H9 (cell line): ENCODE measurements around the gene TMEM183A. TPM values are rescaled to one million over a fixed set of nuclear protein-coding genes. Genes with fewer than 3 reads are reported as not detected.
A peak's percentile ranks its signal among the peaks of the same experiment; 100 is the strongest.

Source experiments
- DNase-seq: peaks from one replicate; pipeline ENCODE4 v3.0.0-alpha.2; 2017
- H2AFZ ChIP-seq: one replicate; pipeline ENCODE4 v1.6.1; 2013; ENCODE audit warnings: mild to moderate bottlenecking, low read length, control low read depth, moderate library complexity
- H2AK5ac ChIP-seq: 2 replicates; pipeline ENCODE4 v1.6.1; 2013; ENCODE audit warnings: low read length, control low read depth, mixed read lengths; ENCODE audit not compliant: insufficient read length
- H2BK120ac ChIP-seq: one replicate; pipeline ENCODE4 v1.6.1; 2013; ENCODE audit warnings: low read depth, mild to moderate bottlenecking, low read length, control low read depth, inconsistent platforms; ENCODE audit not compliant: poor library complexity, severe bottlenecking
- H2BK12ac ChIP-seq: 2 replicates; pipeline ENCODE4 v1.6.1; 2013; ENCODE audit warnings: low read length, control low read depth, mixed read lengths, low read depth; ENCODE audit not compliant: insufficient read length
- H2BK15ac ChIP-seq: 2 replicates; pipeline ENCODE4 v1.6.1; 2013; ENCODE audit warnings: low read depth, low read length, control low read depth
- H2BK20ac ChIP-seq: one replicate; pipeline ENCODE4 v1.6.1; 2013; ENCODE audit warnings: low read depth, mild to moderate bottlenecking, low read length, control low read depth, inconsistent platforms; ENCODE audit not compliant: poor library complexity, severe bottlenecking
- H2BK5ac ChIP-seq: 2 replicates; pipeline ENCODE4 v1.6.1; 2013; ENCODE audit warnings: low read length, control low read depth, mixed read lengths; ENCODE audit not compliant: insufficient read length
- H3K14ac ChIP-seq: 2 replicates; pipeline ENCODE4 v1.6.1; 2013; ENCODE audit warnings: low read length, control low read depth; ENCODE audit not compliant: insufficient read depth
- H3K18ac ChIP-seq: 2 replicates; pipeline ENCODE4 v1.6.1; 2013; ENCODE audit warnings: low read depth, mild to moderate bottlenecking, mixed read lengths, low read length, control low read depth; ENCODE audit not compliant: insufficient read length
- H3K23ac ChIP-seq: 2 replicates; pipeline ENCODE4 v1.6.1; 2013; ENCODE audit warnings: low read length, control low read depth, mixed read lengths, low read depth; ENCODE audit not compliant: insufficient read length
- H3K23me2 ChIP-seq: 2 replicates; pipeline ENCODE4 v1.6.1; 2013; ENCODE audit warnings: low read depth, mild to moderate bottlenecking, mixed read lengths, low read length, control low read depth; ENCODE audit not compliant: insufficient read length, poor library complexity, severe bottlenecking
- H3K27ac ChIP-seq: 2 replicates; pipeline ENCODE4 v1.5.1; 2013; ENCODE audit warnings: low read length, control low read depth, mixed read lengths, low read depth; ENCODE audit not compliant: insufficient read length
- H3K27me3 ChIP-seq: 2 replicates; pipeline ENCODE4 v1.6.1; 2013; ENCODE audit warnings: low read length, control low read depth, inconsistent platforms; ENCODE audit not compliant: insufficient read depth
- H3K4ac ChIP-seq: 2 replicates; pipeline ENCODE4 v1.6.1; 2013; ENCODE audit warnings: low read depth, mild to moderate bottlenecking, control low read depth, inconsistent platforms, low read length, moderate library complexity
- H3K4me1 ChIP-seq: 2 replicates; pipeline ENCODE4 v1.6.1; 2013; ENCODE audit warnings: low read length, control low read depth, inconsistent platforms; ENCODE audit not compliant: insufficient read depth
- H3K4me2 ChIP-seq: 2 replicates; pipeline ENCODE4 v1.6.1; 2013; ENCODE audit warnings: low read length, control low read depth, mixed read lengths; ENCODE audit not compliant: insufficient read length, insufficient read depth
- H3K56ac ChIP-seq: 2 replicates; pipeline ENCODE4 v1.6.1; 2013; ENCODE audit warnings: low read depth, mild to moderate bottlenecking, mixed read lengths, low read length, control low read depth; ENCODE audit not compliant: insufficient read length
- H3K79me1 ChIP-seq: 2 replicates; pipeline ENCODE4 v1.6.1; 2013; ENCODE audit warnings: low read depth, mild to moderate bottlenecking, moderate library complexity, low read length, control low read depth, inconsistent platforms; ENCODE audit not compliant: insufficient read depth, poor library complexity, severe bottlenecking
- H3K79me2 ChIP-seq: 2 replicates; pipeline ENCODE4 v1.6.1; 2013; ENCODE audit warnings: low read length, control low read depth, inconsistent platforms; ENCODE audit not compliant: insufficient read depth
- H3K9ac ChIP-seq: 2 replicates; pipeline ENCODE4 v1.6.1; 2013; ENCODE audit warnings: low read length, control low read depth, mixed read lengths; ENCODE audit not compliant: insufficient read length; ENCODE audit errors: extremely low read depth
- H3K9me3 ChIP-seq: one replicate; pipeline ENCODE4 v1.6.1; 2013; ENCODE audit warnings: low read depth, low read length, inconsistent platforms; ENCODE audit not compliant: control insufficient read depth
- H3T11ph ChIP-seq: one replicate; pipeline ENCODE4 v1.6.1; 2013; ENCODE audit warnings: mild to moderate bottlenecking, low read length, control low read depth, inconsistent platforms
- H4K20me1 ChIP-seq: one replicate; pipeline ENCODE4 v1.6.1; 2013; ENCODE audit not compliant: control insufficient read depth, insufficient read length, insufficient read depth
- H4K5ac ChIP-seq: 2 replicates; pipeline ENCODE4 v1.6.1; 2013; ENCODE audit warnings: low read depth, mild to moderate bottlenecking, mixed read lengths, low read length, control low read depth; ENCODE audit not compliant: insufficient read length
- H4K8ac ChIP-seq: replicated peaks from 2 replicates; pipeline ENCODE4 v1.6.1; 2013; ENCODE audit warnings: low read length, control low read depth, mixed read lengths, low read depth; ENCODE audit not compliant: insufficient read length
- H4K91ac ChIP-seq: 2 replicates; pipeline ENCODE4 v1.6.1; 2013; ENCODE audit warnings: low read depth, mild to moderate bottlenecking, moderate library complexity, mixed read lengths, low read length, control low read depth; ENCODE audit not compliant: insufficient read length
- H3K27ac Mint-ChIP-seq, 3 experiments: 2 replicates in 2 of 3; 3 replicates in 1 of 3; pipeline ENCODE4 v1.8.0; 2020 to 2021; ENCODE audit warnings: mixed read lengths in 3 of 3, mild to moderate bottlenecking in 1 of 3, moderate library complexity in 1 of 3
- H3K27me3 Mint-ChIP-seq: 2 replicates; pipeline ENCODE4 v1.8.0; 2021; ENCODE audit warnings: low read depth, mild to moderate bottlenecking, moderate library complexity, mixed read lengths
- H3K36me3 Mint-ChIP-seq, 3 experiments: 2 replicates in 2 of 3; 3 replicates in 1 of 3; pipeline ENCODE4 v1.8.0; 2020 to 2021; ENCODE audit warnings: low read depth in 3 of 3, mixed read lengths in 3 of 3; ENCODE audit not compliant: insufficient read depth in 1 of 3
- H3K4me1 Mint-ChIP-seq, 2 experiments: 2 replicates each; pipeline ENCODE4 v1.8.0; 2020; ENCODE audit warnings: mixed read lengths in 2 of 2
- H3K4me3 Mint-ChIP-seq, 2 experiments: 2 replicates in 1 of 2; 3 replicates in 1 of 2; pipeline ENCODE4 v1.8.0; 2020 to 2021; ENCODE audit warnings: mild to moderate bottlenecking in 2 of 2, mixed read lengths in 2 of 2, moderate library complexity in 1 of 2
- H3K9me3 Mint-ChIP-seq, 2 experiments: 2 replicates in 1 of 2; 3 replicates in 1 of 2; pipeline ENCODE4 v1.8.0; 2020; ENCODE audit warnings: mild to moderate bottlenecking in 2 of 2, mixed read lengths in 2 of 2, moderate library complexity in 1 of 2
- WGBS: extraction: QIAGEN DNeasy Blood & Tissue Kit; methylation state at CpG from one replicate; pipeline ENCODE4 v1.1.7; 2013; ENCODE audit warnings: missing lambda C conversion rate, low lambda C conversion rate, mixed read lengths; ENCODE audit not compliant: insufficient read length; ENCODE audit errors: extremely low coverage; 5-methylcytosine and 5-hydroxymethylcytosine counted together
- total RNA-seq: library from RNA; stranded (reverse); gene quantifications from 2 replicates; pipeline ENCODE4 v1.2.1, GENCODE V29; 2021
- TF ChIP-seq, protein P1 (sequence below): fragments of 200-600 bp; sonication (generic); conservative IDR thresholded peaks from 3 replicates; pipeline ENCODE4 v1.8.0; 2021; ENCODE audit warnings: antibody characterized with exemption, mild to moderate bottlenecking

TMEM183A gene
- total RNA-seq, 1 experiment from 2014 or later, result 93.4 TPM

DNA sequence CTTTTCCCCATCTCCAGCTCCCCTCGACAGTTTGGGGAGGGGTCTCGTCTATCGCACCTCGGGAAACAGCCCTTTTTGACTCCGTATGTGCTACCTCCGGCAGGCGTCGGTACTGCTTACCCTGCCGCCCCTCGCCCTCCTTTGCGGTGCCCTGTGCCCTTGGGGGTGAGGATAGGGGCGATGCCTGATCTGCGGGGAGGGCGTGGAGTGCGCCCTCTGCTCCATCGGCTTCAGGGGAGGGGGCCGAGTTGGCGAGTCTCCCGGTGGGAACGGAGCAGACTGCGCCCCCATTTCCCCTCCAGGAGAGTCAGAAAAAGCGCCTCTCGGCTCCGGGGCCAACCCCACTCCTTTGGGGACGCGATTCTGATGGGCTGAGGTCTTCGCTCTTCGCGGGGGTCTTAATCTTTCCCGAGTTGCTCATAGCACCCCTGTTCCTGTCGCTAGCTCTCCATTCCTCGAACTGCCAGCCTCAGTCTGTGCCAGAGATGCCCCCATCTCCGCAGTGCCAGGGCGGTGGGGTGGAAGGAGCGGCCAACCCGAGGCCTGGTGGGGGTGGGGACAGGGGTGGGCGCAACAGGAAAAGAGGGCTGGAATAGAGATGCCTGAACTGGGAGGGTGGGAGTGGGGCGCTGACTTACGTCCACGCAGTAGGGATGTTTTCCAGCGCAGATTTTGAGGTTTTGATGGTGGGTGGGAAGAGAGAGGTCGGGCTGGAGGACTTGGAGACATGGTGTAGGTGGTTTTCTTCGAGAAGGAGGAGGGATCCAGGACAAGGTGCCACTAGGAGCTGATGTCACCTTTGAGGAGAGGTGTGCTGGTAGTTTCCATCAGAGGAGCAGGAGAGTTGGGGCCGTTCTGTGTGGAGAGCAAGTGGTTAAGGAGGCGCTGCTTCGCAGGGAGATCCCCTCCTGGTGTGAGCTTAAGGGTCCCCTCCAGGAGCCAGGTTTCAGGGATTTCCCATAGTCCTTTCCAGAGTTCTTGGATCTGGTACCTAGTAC is 19.8 kb downstream of the TMEM183A start:
- no peak overlapping the region for H2BK20ac ChIP-seq
- Mint-ChIP-seq H3K36me3 (peaks cover 20 to 34% (median 33%) of the 10 kb centered on the region in 3 experiments), H3K9me3 (peaks cover 0 to 8% of the 10 kb centered on the region in 2 experiments; a peak in 1 of 5 replicates), H3K27me3 (peaks cover 38% of the 10 kb centered on the region), H3K4me3 (peak overlapping the region; percentile 71 to 88), H3K27ac (no peak overlapping the region), H3K4me1 (peaks cover 18% of the 10 kb centered on the region in 2 experiments)
- H4K5ac ChIP-seq, result no peak overlapping the region
- H4K91ac ChIP-seq, result no peak overlapping the region
- no peak overlapping the region for H2BK5ac ChIP-seq
- no peaks in the 10 kb centered on the region for H3K4me1 ChIP-seq
- no peak overlapping the region for H2BK12ac ChIP-seq
- no peak overlapping the region for H3K27ac ChIP-seq
- no peak overlapping the region for H2AK5ac ChIP-seq
- H4K8ac ChIP-seq, result no peak overlapping the region
- H4K20me1 ChIP-seq, result peaks cover 2% of the 10 kb centered on the region
- TF ChIP-seq, protein P1, sequence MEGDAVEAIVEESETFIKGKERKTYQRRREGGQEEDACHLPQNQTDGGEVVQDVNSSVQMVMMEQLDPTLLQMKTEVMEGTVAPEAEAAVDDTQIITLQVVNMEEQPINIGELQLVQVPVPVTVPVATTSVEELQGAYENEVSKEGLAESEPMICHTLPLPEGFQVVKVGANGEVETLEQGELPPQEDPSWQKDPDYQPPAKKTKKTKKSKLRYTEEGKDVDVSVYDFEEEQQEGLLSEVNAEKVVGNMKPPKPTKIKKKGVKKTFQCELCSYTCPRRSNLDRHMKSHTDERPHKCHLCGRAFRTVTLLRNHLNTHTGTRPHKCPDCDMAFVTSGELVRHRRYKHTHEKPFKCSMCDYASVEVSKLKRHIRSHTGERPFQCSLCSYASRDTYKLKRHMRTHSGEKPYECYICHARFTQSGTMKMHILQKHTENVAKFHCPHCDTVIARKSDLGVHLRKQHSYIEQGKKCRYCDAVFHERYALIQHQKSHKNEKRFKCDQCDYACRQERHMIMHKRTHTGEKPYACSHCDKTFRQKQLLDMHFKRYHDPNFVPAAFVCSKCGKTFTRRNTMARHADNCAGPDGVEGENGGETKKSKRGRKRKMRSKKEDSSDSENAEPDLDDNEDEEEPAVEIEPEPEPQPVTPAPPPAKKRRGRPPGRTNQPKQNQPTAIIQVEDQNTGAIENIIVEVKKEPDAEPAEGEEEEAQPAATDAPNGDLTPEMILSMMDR, result peak; percentile 33; the same call in 1 of the 3 replicates
- WGBS, result no CpG with 5 or more reads among the region's 46 CpGs
- peak overlapping the region; percentile 43; the same call in 1 of the 2 replicates for H3K14ac ChIP-seq
- H3K23me2 ChIP-seq, result peaks cover 7% of the 10 kb centered on the region
- no peak overlapping the region for H3K56ac ChIP-seq
- peak overlapping the region; percentile 73 for H3K4me2 ChIP-seq
- H3K4ac ChIP-seq, result no peak overlapping the region
- no peak overlapping the region for H3K18ac ChIP-seq
- H3T11ph ChIP-seq, result no peak overlapping the region
- no peak overlapping the region for H2AFZ ChIP-seq
- no peaks in the 10 kb centered on the region for H3K79me2 ChIP-seq
- H3K9ac ChIP-seq, result peak overlapping the region; percentile 20
- H3K27me3 ChIP-seq, result peaks cover 12% of the 10 kb centered on the region; the same call in 1 of the 2 replicates
- peak; percentile 29 for DNase-seq
- H2BK15ac ChIP-seq, result no peak overlapping the region
- no peak overlapping the region for H3K23ac ChIP-seq
- H2BK120ac ChIP-seq, result no peak overlapping the region
- H3K9me3 ChIP-seq, result no peaks in the 10 kb centered on the region
- H3K79me1 ChIP-seq, result no peaks in the 10 kb centered on the region
